ENCODE results near the gene EML5.

Gene EML5

DNA sequence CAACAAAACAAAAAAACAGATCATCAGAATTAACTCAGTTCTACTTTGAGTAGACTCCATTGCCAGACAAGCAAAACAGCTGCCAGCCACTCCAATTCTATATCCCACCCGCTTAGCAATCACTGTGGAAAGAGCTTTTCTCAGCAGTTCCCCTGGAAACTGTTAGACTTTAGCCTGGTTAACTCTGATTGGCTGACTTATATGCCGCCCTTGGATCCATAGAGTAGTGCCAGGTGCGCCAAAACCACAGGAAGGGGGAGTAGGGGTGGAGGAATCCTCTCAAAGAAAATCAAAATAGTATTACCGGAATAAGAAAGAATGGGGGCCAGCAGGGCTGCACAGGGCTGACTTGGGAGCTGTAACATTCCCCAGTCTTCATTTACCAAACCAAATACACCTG lies 5.4 kb upstream of the EML5 start (continued):
- TF ChIP-seq, protein P1, sequence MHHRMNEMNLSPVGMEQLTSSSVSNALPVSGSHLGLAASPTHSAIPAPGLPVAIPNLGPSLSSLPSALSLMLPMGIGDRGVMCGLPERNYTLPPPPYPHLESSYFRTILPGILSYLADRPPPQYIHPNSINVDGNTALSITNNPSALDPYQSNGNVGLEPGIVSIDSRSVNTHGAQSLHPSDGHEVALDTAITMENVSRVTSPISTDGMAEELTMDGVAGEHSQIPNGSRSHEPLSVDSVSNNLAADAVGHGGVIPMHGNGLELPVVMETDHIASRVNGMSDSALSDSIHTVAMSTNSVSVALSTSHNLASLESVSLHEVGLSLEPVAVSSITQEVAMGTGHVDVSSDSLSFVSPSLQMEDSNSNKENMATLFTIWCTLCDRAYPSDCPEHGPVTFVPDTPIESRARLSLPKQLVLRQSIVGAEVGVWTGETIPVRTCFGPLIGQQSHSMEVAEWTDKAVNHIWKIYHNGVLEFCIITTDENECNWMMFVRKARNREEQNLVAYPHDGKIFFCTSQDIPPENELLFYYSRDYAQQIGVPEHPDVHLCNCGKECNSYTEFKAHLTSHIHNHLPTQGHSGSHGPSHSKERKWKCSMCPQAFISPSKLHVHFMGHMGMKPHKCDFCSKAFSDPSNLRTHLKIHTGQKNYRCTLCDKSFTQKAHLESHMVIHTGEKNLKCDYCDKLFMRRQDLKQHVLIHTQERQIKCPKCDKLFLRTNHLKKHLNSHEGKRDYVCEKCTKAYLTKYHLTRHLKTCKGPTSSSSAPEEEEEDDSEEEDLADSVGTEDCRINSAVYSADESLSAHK (tag by site-specific recombination; IDR thresholded peaks at IDR 0.05) = no peak

GRCh38 chr14:88793259-88793625 lies 489 bp upstream of the EML5 start:
- CTCF ChIA-PET = interaction anchor here (0.6 to 2.0 kb wide), 5 partner anchors 11 to 126 kb away, joined by 3 to 7 read pairs (median 3); no protein-coding TSS in a partner anchor
- H3K27ac ChIP-seq (ENCODE audit: extremely low read depth, low read depth, low read length) = peak overlapping the region; percentile 92; the same call in 1 of the 2 replicates
- TF ChIP-seq ZBTB48 (tag by site-specific recombination; IDR thresholded peaks at IDR 0.05) = no peak
- no peak for TF ChIP-seq WT1 (tag by site-specific recombination; IDR thresholded peaks at IDR 0.05)
- TF ChIP-seq FEZF1 (tag by site-specific recombination; IDR thresholded peaks at IDR 0.05) = no peak
- TF ChIP-seq, protein P1 (tag by site-specific recombination; IDR thresholded peaks at IDR 0.05) = no peak
- TF ChIP-seq PRDM10 (tag by site-specific recombination; IDR thresholded peaks at IDR 0.05) = peak; percentile 39
- TF ChIP-seq, protein P2, sequence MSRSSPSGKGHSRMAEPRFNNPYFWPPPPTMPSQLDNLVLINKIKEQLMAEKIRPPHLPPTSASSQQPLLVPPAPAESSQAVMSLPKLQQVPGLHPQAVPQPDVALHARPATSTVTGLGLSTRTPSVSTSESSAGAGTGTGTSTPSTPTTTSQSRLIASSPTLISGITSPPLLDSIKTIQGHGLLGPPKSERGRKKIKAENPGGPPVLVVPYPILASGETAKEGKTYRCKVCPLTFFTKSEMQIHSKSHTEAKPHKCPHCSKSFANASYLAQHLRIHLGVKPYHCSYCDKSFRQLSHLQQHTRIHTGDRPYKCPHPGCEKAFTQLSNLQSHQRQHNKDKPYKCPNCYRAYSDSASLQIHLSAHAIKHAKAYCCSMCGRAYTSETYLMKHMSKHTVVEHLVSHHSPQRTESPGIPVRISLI (tag by site-specific recombination; IDR thresholded peaks at IDR 0.05) = no peak
- TF ChIP-seq, protein P3, sequence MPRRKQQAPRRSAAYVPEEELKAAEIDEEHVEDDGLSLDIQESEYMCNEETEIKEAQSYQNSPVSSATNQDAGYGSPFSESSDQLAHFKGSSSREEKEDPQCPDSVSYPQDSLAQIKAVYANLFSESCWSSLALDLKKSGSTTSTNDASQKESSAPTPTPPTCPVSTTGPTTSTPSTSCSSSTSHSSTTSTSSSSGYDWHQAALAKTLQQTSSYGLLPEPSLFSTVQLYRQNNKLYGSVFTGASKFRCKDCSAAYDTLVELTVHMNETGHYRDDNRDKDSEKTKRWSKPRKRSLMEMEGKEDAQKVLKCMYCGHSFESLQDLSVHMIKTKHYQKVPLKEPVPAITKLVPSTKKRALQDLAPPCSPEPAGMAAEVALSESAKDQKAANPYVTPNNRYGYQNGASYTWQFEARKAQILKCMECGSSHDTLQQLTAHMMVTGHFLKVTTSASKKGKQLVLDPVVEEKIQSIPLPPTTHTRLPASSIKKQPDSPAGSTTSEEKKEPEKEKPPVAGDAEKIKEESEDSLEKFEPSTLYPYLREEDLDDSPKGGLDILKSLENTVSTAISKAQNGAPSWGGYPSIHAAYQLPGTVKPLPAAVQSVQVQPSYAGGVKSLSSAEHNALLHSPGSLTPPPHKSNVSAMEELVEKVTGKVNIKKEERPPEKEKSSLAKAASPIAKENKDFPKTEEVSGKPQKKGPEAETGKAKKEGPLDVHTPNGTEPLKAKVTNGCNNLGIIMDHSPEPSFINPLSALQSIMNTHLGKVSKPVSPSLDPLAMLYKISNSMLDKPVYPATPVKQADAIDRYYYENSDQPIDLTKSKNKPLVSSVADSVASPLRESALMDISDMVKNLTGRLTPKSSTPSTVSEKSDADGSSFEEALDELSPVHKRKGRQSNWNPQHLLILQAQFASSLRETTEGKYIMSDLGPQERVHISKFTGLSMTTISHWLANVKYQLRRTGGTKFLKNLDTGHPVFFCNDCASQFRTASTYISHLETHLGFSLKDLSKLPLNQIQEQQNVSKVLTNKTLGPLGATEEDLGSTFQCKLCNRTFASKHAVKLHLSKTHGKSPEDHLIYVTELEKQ (tag by site-specific recombination; IDR thresholded peaks at IDR 0.05; ENCODE audit: borderline replicate concordance) = no peak
- no peak for TF ChIP-seq ZNF394 (tag by site-specific recombination; IDR thresholded peaks at IDR 0.05; ENCODE audit: borderline replicate concordance)
- TF ChIP-seq ZNF121 (tag by site-specific recombination; IDR thresholded peaks at IDR 0.05) = 0 out of 2 replicates have a peak, but pooled peaks have one; percentile 48
- no peak for TF ChIP-seq GLI4 (tag by site-specific recombination; IDR thresholded peaks at IDR 0.05)
- no peak for TF ChIP-seq MYNN (tag by site-specific recombination; IDR thresholded peaks at IDR 0.05; ENCODE audit: borderline replicate concordance)
- TF ChIP-seq ZNF274 (IDR thresholded peaks at IDR 0.05; ENCODE audit: low read length) = no peak
- TF ChIP-seq ZNF274 (tag by site-specific recombination; IDR thresholded peaks at IDR 0.05; ENCODE audit: borderline replicate concordance) = no peak
- TF ChIP-seq ZNF621 (tag by site-specific recombination; IDR thresholded peaks at IDR 0.05) = no peak
- TF ChIP-seq, protein P4, sequence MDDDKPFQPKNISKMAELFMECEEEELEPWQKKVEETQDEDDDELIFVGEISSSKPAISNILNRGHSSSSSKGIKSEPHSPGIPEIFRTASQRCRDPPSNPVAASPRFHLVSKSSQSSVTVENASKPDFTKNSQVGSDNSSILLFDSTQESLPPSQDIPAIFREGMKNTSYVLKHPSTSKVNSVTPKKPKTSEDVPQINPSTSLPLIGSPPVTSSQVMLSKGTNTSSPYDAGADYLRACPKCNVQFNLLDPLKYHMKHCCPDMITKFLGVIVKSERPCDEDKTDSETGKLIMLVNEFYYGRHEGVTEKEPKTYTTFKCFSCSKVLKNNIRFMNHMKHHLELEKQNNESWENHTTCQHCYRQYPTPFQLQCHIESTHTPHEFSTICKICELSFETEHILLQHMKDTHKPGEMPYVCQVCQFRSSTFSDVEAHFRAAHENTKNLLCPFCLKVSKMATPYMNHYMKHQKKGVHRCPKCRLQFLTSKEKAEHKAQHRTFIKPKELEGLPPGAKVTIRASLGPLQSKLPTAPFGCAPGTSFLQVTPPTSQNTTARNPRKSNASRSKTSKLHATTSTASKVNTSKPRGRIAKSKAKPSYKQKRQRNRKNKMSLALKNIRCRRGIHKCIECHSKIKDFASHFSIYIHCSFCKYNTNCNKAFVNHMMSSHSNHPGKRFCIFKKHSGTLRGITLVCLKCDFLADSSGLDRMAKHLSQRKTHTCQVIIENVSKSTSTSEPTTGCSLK (tag by site-specific recombination; IDR thresholded peaks at IDR 0.05) = no peak
- TF ChIP-seq ZNF335 (tag by site-specific recombination; conservative IDR thresholded peaks at IDR 0.05) = peak; percentile 12
- no peak for TF ChIP-seq ZNF548 (tag by site-specific recombination; IDR thresholded peaks at IDR 0.05)
- TF ChIP-seq ZNF174 (tag by site-specific recombination; IDR thresholded peaks at IDR 0.05) = no peak
- no peak for TF ChIP-seq YY2 (tag by site-specific recombination; IDR thresholded peaks at IDR 0.05)
- no peak for TF ChIP-seq OSR2 (tag by site-specific recombination; IDR thresholded peaks at IDR 0.05)
- TF ChIP-seq ZNF560 (tag by site-specific recombination; IDR thresholded peaks at IDR 0.05; ENCODE audit: borderline replicate concordance) = no peak

More at GRCh38 chr14:88793259-88793625, 489 bp upstream of the EML5 start:
- Histone ChIP-seq H3K4me3 (ENCODE audit: low read depth, low read length) (peak overlapping the region; percentile 81), H3K36me3 (ENCODE audit: control insufficient read depth in 2 of 2, insufficient read depth in 1 of 2, low read length in 2 of 2) (no peaks in the 10 kb centered on the region), H3K9me3 (ENCODE audit: control insufficient read depth, insufficient read depth, low read depth, low read length) (no peaks in the 10 kb centered on the region), H3K4me1 (ENCODE audit: control insufficient read depth, insufficient read depth, low read length) (peaks cover 16% of the 10 kb centered on the region)
- POLR2A ChIA-PET = interaction anchor here (1.0 to 1.4 kb wide), 2 partner anchors 31 to 210 kb away, joined by 3 to 11 read pairs; partner anchors contain the start of gene TTC8

Data from HEK293 (cell line).